Measurements from ENCODE around the gene RPTN. TPM values are rescaled to one million over a fixed set of nuclear protein-coding genes. Genes with fewer than 3 reads are reported as not detected.

The RPTN gene
- total RNA-seq, 2 experiments from 2014 or later, result not detected

- H3K9me3 Mint-ChIP-seq, result peaks cover 3% of the 10 kb centered on the region
- DNase-seq, result no peak
- peaks cover 6% of the 10 kb centered on the region for H3K4me1 Mint-ChIP-seq
- H3K4me3 Mint-ChIP-seq, result no peak overlapping the region
- H3K27ac Mint-ChIP-seq, result no peak overlapping the region
- peaks cover 4% of the 10 kb centered on the region for H3K36me3 Mint-ChIP-seq
- peaks cover 5% of the 10 kb centered on the region for H3K27me3 Mint-ChIP-seq
Observed at GRCh38 chr1:152109998-152110294, 49.1 kb downstream of the RPTN start.

- Mint-ChIP-seq H3K27ac (no peak overlapping the region), H3K36me3 (peaks cover 4% of the 10 kb centered on the region), H3K4me3 (no peak overlapping the region), H3K27me3 (peaks cover 7% of the 10 kb centered on the region), H3K4me1 (peaks cover 6% of the 10 kb centered on the region), H3K9me3 (peaks cover 3% of the 10 kb centered on the region)
- DNase-seq, result no peak
Observed at GRCh38 chr1:152109231-152109997, 49.6 kb downstream of the RPTN start.

GRCh38 chr1:152108882-152109222 lies 50.2 kb downstream of the RPTN start:
- Mint-ChIP-seq H3K27me3 (peaks cover 8% of the 10 kb centered on the region), H3K4me3 (no peak overlapping the region), H3K4me1 (peaks cover 6% of the 10 kb centered on the region)

GRCh38 chr1:152107984-152108881 lies 50.8 kb downstream of the RPTN start:
- Mint-ChIP-seq H3K4me1 (peaks cover 6% of the 10 kb centered on the region), H3K27me3 (peaks cover 13% of the 10 kb centered on the region), H3K27ac (no peak overlapping the region), H3K36me3 (peaks cover 4% of the 10 kb centered on the region), H3K9me3 (peaks cover 2% of the 10 kb centered on the region), H3K4me3 (no peak overlapping the region)
- DNase-seq, result no peak

More at GRCh38 chr1:152108882-152109222, 50.2 kb downstream of the RPTN start:
- Mint-ChIP-seq H3K9me3 (peaks cover 3% of the 10 kb centered on the region), H3K36me3 (peaks cover 4% of the 10 kb centered on the region), H3K27ac (no peak overlapping the region)
- no peak for DNase-seq

- no peaks in the 10 kb centered on the region for H3K9me3 Mint-ChIP-seq
- H3K36me3 Mint-ChIP-seq, result peaks cover 4% of the 10 kb centered on the region
- no peak for DNase-seq
- peaks cover 17% of the 10 kb centered on the region for H3K27me3 Mint-ChIP-seq
- no peak overlapping the region for H3K4me3 Mint-ChIP-seq
- H3K4me1 Mint-ChIP-seq, result peaks cover 6% of the 10 kb centered on the region
- no peak overlapping the region for H3K27ac Mint-ChIP-seq
Observed at GRCh38 chr1:152107031-152107983, 51.7 kb downstream of the RPTN start.

- Mint-ChIP-seq H3K4me3 (no peak overlapping the region), H3K27me3 (peaks cover 37% of the 10 kb centered on the region), H3K4me1 (peaks cover 6% of the 10 kb centered on the region), H3K27ac (no peak overlapping the region), H3K9me3 (no peaks in the 10 kb centered on the region), H3K36me3 (peaks cover 4% of the 10 kb centered on the region)
- DNase-seq, result no peak
Observed at GRCh38 chr1:152104854-152105253, 54.2 kb downstream of the RPTN start.

Other genes starting within 250 kb of the RPTN start
- gene THEM4, start 249.7 kb downstream of the RPTN start, total RNA-seq, result 10 to 100 TPM; 32.9 to 34.2 TPM
- gene S100A10, start 165.4 kb downstream of the RPTN start, total RNA-seq, result 100 to 1,000 TPM; 225 to 235 TPM
- gene S100A11, start 122.2 kb downstream of the RPTN start, total RNA-seq, result 100 to 1,000 TPM; 162 to 165 TPM
- gene TCHHL1, start 70.2 kb downstream of the RPTN start, total RNA-seq, result not detected
- under 1 TPM; 0.12 to 0.22 TPM for gene TCHH, start 43.8 kb downstream of the RPTN start, total RNA-seq
- gene HRNR, start 65.0 kb upstream of the RPTN start, total RNA-seq, result not detected
- not detected for gene FLG, start 166.0 kb upstream of the RPTN start, total RNA-seq
- gene FLG2, start 200.8 kb upstream of the RPTN start, total RNA-seq, result not detected

Measured in activated naive CD8-positive, alpha-beta T cell treated with anti-CD3 and anti-CD28 coated beads for 36 hours (primary cell).